HG03460 (cell line): ENCODE measurements around the gene KAT6B.
A peak's percentile ranks its signal among the peaks of the same experiment; 100 is the strongest.

ENCODE experiments used
- ATAC-seq: cut with Tn5 transposase; IDR thresholded peaks from one replicate; pipeline ENCODE4 v1.9.1; 2021; ENCODE audit not compliant: unreplicated experiment

Gene KAT6B

GRCh38 chr10:74944205-74944604, 117.8 kb downstream of the KAT6B start:
- ATAC-seq: no peak

- ATAC-seq: no peak
Observed at GRCh38 chr10:74947781-74948401, 121.5 kb downstream of the KAT6B start.

DNA sequence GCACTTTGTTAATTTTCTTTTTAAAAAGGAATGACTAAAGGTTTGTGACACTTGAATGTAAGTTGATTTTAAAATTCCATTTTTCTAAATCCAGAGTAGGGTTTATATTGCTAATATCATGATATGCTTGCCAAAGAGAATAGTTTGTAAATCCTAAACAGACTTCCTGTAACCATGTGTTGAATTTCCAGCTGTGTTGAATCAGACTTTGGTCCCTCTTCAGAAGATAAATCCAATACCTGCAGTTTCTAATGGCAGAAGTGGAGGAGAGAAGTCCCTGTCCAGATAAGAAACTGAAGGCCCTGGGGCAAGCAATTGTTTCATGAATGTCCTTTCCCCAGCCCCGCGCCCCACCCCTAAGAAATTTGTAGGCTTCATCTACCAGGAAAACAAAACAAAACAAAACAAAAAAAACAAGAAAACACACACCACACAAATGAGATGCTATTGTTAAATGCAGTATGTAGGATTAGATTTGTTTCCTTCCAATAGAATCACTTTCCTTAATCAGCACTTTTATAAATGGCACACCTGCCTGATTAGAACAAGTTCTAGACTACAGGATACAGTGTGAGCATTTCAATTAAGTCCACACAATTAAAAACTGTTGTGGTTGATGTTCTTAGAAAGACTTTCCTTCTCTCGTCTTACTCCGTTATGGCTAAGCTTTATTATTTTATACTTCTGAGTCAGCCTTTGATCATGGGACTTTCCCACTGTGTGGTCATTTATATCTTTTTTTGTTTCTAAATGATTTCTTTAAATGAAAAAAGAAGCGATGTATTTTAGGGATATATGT, 122.8 kb downstream of the KAT6B start:
- no peak for ATAC-seq

DNA sequence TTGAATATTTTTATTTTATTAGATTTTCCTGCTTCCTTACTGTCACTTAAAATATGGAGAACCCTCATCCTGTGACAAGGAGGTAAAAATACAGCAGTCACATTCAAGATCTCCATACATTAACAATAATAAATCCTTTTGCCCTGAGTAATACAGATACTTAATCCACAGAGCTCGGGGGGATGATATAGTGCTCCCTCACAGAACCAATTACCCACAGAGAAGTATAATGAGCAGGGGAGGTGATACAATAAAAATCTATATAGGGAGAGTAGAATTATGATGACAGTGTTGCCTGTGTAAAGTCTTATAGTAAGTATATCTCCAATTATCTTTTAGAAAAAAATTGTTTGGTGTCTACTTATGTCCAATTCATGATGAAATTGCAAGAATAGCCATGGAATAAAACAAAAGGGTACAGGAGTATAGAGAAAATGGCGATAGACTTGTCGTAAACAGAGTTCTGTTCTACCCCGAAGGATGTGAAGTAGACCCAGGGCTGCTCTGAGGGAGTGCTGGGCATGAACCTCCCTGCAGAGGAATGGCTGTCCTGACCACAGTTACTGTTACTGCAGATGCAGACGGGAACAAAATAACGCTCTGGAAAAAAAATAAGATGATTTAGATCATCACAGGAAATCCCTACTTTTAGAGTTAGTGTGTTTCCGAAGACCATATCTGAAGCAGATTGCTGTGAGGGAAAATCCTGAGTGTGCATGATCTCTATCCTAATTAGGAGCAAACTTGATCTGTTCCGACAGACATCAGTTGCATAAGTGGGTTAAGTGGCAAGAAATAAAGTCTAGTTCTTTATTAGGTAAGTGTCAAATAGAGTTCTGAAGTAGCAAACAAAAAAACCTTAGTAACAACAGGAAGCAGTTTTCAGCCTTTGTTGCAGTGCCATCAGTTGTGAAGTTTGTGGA, 123.7 kb downstream of the KAT6B start:
- no peak for ATAC-seq

GRCh38 chr10:74953214-74953613, 126.8 kb downstream of the KAT6B start:
- no peak for ATAC-seq

DNA sequence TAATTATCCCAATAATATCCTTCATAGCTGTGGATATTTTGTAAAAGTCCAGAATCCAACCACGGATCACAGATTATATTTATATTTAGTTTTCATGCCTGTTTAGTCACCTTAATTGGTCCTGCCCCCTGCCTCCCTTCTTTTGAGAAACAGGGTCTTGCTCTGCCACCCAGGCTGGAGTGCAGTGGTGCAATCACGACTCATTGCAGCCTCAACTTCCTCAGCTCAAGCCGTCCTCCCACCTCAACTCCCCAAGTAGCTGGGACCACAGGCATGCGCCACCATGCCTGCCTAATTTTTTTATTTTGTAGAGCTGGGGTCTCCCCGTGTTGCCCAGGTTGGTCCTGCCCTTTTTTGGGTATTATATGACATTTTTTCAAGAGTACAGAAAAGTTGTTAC, 129.4 kb downstream of the KAT6B start:
- no peak for ATAC-seq

- ATAC-seq: no peak
Observed at GRCh38 chr10:74956555-74957111, 130.2 kb downstream of the KAT6B start.

DNA sequence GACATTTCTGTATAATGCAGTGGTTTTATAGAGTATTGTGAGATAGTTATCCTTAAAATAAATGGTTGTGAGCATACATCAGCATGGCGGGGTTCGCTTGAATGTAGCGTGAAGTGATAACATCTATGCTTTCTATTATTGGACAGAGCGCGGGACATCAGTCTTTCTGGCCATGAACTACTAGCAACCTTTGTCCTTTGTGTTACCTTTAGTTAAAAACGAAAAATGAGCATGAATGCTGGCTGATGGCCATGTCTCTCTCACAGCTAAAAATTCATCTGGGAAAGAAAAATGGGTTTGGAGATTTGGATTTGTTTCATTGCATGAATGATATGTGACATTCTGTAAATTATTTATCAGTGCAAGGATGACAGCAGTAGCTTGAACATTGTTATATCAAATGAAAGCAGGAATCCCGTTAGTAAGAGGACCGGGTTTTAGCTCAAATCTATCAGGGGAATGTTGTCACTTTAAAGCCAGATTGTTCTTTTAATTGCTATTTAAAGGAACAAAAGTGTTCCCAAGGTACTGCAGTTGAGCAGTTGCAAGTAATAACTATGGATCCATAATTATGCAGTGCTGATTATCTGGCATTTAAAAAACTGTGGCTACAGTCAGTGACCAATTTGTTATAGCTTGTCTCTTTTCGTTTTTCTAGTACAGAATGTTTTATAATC, 131.0 kb downstream of the KAT6B start:
- no peak for ATAC-seq

GRCh38 chr10:74958316-74958715, 131.9 kb downstream of the KAT6B start:
- ATAC-seq: no peak

- no peak for ATAC-seq
Observed at GRCh38 chr10:74960670-74961069, 134.3 kb downstream of the KAT6B start.

- no peak for ATAC-seq
Observed at GRCh38 chr10:74962517-74962916, 136.1 kb downstream of the KAT6B start.

- peak; percentile 65 for ATAC-seq
Observed at GRCh38 chr10:74963549-74963948, 137.1 kb downstream of the KAT6B start.

DNA sequence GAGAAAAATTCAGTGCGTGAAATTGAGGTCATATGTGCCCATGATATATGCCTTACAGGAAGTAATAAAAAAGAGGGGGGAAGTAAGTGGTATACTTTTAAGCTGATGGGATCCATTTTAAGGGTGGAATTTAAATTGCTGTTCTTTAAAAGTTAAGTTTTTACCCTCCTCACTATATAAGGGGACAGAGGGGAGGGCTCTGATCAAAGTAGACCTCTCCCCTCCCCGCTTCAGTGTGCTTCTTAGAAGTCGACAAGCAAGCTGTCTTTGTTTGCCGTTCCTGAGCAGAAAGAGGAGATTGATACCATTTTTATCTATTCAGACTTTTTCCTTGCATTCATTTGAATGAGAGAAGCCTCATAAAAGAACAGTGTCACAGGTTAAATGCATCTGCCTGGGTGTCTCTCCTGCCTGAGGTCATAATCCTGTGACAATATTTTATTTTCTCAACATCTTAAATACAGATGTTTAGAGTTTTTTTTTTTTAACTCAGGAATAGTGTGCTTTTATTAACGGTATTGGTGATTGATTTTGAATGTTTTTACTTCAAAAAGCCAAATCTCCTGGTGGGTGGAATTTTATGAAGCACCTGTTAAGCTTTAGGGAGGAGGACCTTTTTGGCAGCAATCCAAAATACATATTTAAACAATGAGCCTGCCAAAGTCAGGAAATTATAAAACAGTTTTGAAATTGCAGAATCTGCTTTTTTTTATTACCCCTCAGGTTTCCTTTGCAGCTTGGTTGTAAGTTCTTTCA, 141.7 kb downstream of the KAT6B start:
- no peak for ATAC-seq

- ATAC-seq: no peak
Observed at GRCh38 chr10:74968667-74969061, 142.3 kb downstream of the KAT6B start.

GRCh38 chr10:74969093-74969492, 142.7 kb downstream of the KAT6B start:
- ATAC-seq: no peak

GRCh38 chr10:74969530-74969929, 143.1 kb downstream of the KAT6B start:
- ATAC-seq: no peak

DNA sequence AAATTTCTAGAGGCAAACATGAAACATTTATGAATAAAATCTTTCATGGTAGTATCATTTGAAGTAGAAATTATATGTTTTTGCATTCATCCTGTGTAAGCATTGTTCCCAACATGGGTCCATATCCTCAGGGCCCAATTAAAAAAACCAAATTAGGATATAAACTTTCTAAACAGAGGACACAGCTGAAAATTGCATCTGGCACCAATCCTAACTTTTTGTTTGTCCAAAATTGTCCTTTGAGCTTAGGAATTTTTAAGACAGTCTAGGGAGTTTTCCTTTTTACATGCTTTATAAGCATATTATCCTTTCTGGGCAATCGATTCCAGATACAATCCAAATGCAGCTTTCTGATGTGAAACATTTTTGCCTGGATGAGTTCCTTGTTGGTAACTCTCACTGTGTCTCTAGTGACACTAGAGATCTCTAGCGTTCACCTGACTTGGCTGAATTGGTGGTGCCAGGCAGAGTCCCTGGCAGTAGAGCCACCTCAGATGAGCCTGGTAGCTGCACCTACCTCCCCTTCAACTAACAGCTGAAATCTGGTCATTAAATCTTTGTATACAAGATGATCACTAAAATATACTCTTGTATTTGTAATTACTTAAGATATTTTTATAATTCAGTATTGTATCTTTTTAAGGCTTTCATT, 147.5 kb downstream of the KAT6B start:
- ATAC-seq: no peak

DNA sequence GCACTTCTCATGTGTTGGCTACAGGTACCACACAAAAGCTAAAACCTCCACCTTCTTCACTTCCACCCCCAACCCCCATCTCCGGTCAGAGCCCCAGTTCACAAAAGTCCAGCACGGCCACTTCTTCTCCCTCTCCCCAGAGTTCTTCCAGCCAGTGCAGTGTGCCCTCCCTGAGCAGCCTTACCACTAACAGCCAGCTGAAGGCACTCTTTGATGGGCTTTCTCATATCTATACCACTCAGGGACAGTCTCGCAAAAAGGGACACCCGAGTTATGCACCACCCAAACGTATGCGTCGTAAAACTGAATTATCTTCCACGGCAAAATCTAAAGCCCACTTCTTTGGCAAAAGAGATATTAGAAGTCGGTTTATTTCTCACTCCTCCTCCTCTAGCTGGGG, 149.4 kb downstream of the KAT6B start:
- no peak for ATAC-seq

GRCh38 chr10:74976565-74976964, 150.2 kb downstream of the KAT6B start:
- ATAC-seq: no peak

DNA sequence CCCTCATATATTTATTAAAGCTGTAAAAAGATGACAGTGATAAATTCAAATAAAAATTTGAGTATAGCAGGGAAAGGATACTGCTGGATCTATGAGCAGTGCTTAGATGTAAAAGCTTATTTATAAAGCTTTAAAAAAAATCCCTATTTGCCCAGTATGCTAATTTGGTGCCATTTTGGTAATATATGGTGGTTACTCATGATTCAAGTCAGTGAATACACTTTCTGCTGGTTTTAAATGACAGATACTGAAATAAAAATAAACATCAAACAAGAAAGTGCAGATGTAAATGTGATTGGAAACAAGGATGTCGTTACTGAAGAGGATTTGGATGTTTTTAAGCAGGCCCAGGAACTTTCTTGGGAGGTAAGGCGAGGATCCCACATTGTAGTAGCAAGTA, 150.7 kb downstream of the KAT6B start:
- ATAC-seq: no peak
